C4-2B (cell line): ENCODE results near the gene POLG2.
"Not testable (repeated sequence)": the region's sequence is repeated elsewhere in the genome, so short reads cannot be mapped to it uniquely, and the experiment has no call there.

ENCODE experiments used
- CTCF ChIP-seq: fragments of 450-650 bp; conservative IDR thresholded peaks from 2 replicates; pipeline ENCODE4 v1.5.1; 2017; ENCODE audit warnings: mild to moderate bottlenecking
- ZFX ChIP-seq: fragments of 450-650 bp; IDR thresholded peaks from 2 replicates; pipeline ENCODE4 v1.6.1; 2017

DNA sequence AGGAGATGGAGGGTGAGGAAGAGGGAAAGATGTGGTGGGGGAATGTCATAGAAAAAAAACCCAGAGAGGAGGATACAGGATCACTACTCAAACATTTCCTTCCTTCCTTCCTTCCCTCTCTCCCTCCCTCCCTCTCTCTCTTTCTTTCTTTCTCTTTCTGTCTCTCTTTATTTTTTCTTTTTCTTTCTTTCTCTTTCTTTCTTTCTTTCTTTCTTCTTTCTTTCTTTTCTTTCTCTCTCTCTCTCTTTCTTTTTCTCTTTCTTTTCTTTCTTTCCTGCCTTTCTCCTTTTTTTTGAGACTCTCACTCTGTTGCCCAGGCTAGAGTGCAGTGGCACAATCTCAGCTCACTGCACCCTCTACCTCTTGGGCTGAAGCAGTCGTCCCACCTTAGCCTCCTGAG, 30.0 kb downstream of the POLG2 start:
- TF ChIP-seq CTCF, ZFX: not testable (repeated sequence)
